NB4 (cell line): ENCODE data around the gene FAM222A.

Experiments used
- DNase-seq: peaks from one replicate; pipeline ENCODE4 v3.0.0; 2010; ENCODE audit warnings: low read depth
- H3K4me3 ChIP-seq: one replicate; pipeline ENCODE4 v1.5.1; 2011; ENCODE audit warnings: mild to moderate bottlenecking, low read depth, low read length, moderate library complexity
- MAX ChIP-seq: IDR thresholded peaks from 2 replicates; pipeline ENCODE4 v1.6.1; 2011; ENCODE audit warnings: low read depth, low read length
- MYC ChIP-seq: IDR thresholded peaks from 2 replicates; pipeline ENCODE4 v1.6.1; 2011; ENCODE audit warnings: low read depth, low read length
- POLR2A ChIP-seq: IDR thresholded peaks from 2 replicates; pipeline ENCODE4 v1.6.1; 2011; ENCODE audit warnings: mild to moderate bottlenecking; ENCODE audit not compliant: insufficient read length; ENCODE audit errors: extremely low read depth
- TF ChIP-seq, protein P1 (sequence below): IDR thresholded peaks from one replicate; pipeline ENCODE4 v1.5.1; 2012; ENCODE audit warnings: low read depth, low read length

Gene FAM222A

DNA sequence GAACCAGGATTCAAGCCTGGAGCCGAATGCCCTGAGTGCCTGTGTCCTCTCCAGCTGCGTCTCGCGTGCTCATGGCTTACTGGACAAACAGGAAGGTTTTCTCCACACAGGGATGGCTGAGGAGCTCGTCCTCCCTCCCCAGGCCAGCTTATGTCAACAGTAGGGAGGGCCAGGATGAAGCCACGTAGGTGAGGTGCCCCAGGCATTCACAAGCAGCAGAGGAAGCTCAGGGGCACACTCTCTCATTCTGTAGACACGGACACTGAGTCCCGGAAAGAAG lies 70.3 kb downstream of the FAM222A start:
- TF ChIP-seq, protein P1, sequence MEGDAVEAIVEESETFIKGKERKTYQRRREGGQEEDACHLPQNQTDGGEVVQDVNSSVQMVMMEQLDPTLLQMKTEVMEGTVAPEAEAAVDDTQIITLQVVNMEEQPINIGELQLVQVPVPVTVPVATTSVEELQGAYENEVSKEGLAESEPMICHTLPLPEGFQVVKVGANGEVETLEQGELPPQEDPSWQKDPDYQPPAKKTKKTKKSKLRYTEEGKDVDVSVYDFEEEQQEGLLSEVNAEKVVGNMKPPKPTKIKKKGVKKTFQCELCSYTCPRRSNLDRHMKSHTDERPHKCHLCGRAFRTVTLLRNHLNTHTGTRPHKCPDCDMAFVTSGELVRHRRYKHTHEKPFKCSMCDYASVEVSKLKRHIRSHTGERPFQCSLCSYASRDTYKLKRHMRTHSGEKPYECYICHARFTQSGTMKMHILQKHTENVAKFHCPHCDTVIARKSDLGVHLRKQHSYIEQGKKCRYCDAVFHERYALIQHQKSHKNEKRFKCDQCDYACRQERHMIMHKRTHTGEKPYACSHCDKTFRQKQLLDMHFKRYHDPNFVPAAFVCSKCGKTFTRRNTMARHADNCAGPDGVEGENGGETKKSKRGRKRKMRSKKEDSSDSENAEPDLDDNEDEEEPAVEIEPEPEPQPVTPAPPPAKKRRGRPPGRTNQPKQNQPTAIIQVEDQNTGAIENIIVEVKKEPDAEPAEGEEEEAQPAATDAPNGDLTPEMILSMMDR: no peak
- TF ChIP-seq MYC (no peak), POLR2A (no peak), MAX (no peak)
- no peak overlapping the region for H3K4me3 ChIP-seq
- no peak for DNase-seq

GRCh38 chr12:109785854-109786253 lies 72.2 kb downstream of the FAM222A start:
- no peak overlapping the region for H3K4me3 ChIP-seq

DNA sequence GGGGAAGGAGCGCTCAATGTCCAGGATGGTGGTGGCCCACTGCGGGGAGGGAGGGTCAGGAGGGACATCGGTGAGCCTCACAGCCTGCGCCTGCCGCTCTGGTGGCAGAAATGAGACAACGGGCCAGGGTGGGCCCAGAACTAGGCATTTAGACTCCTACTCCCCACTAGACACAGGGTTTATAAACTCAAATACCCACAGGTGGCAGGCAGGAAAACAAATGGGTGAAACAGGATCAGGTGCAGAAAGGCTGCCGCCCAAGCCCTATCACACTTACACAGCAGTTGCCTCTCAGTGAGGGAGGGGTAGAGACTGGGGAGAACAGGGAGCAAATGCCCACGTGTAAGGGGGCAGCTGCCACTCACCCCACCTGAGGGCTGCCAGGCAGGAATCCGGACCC lies 73.2 kb downstream of the FAM222A start:
- no peak overlapping the region for H3K4me3 ChIP-seq
- no peak for DNase-seq
- TF ChIP-seq, protein P1: no peak
- no peak for TF ChIP-seq POLR2A
- no peak for TF ChIP-seq MAX
- no peak for TF ChIP-seq MYC

More at GRCh38 chr12:109785854-109786253, 72.2 kb downstream of the FAM222A start:
- DNase-seq: no peak
- TF ChIP-seq MYC (no peak), MAX (no peak), POLR2A (no peak)
- TF ChIP-seq, protein P1: no peak

GRCh38 chr12:109789526-109790048 lies 76.0 kb downstream of the FAM222A start:
- TF ChIP-seq POLR2A: no peak
- TF ChIP-seq MAX: no peak
- TF ChIP-seq, protein P1: no peak
- TF ChIP-seq MYC: no peak
- H3K4me3 ChIP-seq: no peak overlapping the region
- DNase-seq: no peak

- DNase-seq: no peak
- TF ChIP-seq MYC: no peak
- TF ChIP-seq MAX: no peak
- TF ChIP-seq, protein P1: no peak
- no peak for TF ChIP-seq POLR2A
- no peak overlapping the region for H3K4me3 ChIP-seq
These were observed 79.4 kb downstream of the FAM222A start for GRCh38 chr12:109792992-109793391.

GRCh38 chr12:109793411-109793810 lies 79.8 kb downstream of the FAM222A start:
- no peak for TF ChIP-seq POLR2A
- no peak for TF ChIP-seq MYC
- TF ChIP-seq, protein P1: no peak
- no peak for TF ChIP-seq MAX
- no peak overlapping the region for H3K4me3 ChIP-seq
- no peak for DNase-seq
